Fibroblast of villous mesenchyme (primary cell): ENCODE measurements around the gene SBNO2. TPM values are rescaled to one million over a fixed set of nuclear protein-coding genes. Genes with fewer than 3 reads are reported as not detected.

ENCODE experiments used
- DNase-seq: peaks from one replicate; pipeline ENCODE4 v3.0.0-alpha.2; 2010; ENCODE audit warnings: low read depth
- H3K4me3 ChIP-seq: 2 replicates; pipeline ENCODE4 v1.5.1; 2011; ENCODE audit warnings: low read depth, mild to moderate bottlenecking, low read length
- total RNA-seq: library from RNA; depleted of rRNA; stranded (reverse); fragments of >200 nt; gene quantifications from 2 replicates; pipeline ENCODE4 v1.2.3, GENCODE V29; 2012
- TF ChIP-seq, protein P1 (sequence below): IDR thresholded peaks from 2 replicates; pipeline ENCODE4 v1.5.1; 2012; ENCODE audit warnings: low read depth, mild to moderate bottlenecking, low read length; ENCODE audit not compliant: insufficient read depth

The SBNO2 gene
- total RNA-seq, 1 donor, result 69.5 TPM

DNA sequence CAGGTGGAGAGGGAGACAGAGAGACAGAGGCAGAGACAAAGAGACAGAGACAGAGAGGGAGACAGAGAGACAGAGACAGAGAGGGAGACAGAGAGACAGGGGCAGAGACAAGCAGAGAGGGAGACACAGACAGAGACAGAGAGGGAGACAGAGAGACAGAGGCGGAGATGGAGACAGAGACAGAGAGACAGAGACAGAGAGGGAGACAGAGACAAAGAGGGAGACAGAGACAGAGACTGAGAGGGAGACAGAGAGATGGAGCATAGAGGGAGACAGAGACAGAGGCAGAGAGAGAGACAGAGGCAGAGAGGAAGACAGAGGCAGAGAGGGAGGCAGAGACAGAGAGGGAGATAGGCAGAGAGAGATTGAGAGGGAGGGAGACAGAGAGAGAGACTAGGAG lies 29.3 kb downstream of the SBNO2 start:
- TF ChIP-seq, protein P1, sequence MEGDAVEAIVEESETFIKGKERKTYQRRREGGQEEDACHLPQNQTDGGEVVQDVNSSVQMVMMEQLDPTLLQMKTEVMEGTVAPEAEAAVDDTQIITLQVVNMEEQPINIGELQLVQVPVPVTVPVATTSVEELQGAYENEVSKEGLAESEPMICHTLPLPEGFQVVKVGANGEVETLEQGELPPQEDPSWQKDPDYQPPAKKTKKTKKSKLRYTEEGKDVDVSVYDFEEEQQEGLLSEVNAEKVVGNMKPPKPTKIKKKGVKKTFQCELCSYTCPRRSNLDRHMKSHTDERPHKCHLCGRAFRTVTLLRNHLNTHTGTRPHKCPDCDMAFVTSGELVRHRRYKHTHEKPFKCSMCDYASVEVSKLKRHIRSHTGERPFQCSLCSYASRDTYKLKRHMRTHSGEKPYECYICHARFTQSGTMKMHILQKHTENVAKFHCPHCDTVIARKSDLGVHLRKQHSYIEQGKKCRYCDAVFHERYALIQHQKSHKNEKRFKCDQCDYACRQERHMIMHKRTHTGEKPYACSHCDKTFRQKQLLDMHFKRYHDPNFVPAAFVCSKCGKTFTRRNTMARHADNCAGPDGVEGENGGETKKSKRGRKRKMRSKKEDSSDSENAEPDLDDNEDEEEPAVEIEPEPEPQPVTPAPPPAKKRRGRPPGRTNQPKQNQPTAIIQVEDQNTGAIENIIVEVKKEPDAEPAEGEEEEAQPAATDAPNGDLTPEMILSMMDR, result no peak

DNA sequence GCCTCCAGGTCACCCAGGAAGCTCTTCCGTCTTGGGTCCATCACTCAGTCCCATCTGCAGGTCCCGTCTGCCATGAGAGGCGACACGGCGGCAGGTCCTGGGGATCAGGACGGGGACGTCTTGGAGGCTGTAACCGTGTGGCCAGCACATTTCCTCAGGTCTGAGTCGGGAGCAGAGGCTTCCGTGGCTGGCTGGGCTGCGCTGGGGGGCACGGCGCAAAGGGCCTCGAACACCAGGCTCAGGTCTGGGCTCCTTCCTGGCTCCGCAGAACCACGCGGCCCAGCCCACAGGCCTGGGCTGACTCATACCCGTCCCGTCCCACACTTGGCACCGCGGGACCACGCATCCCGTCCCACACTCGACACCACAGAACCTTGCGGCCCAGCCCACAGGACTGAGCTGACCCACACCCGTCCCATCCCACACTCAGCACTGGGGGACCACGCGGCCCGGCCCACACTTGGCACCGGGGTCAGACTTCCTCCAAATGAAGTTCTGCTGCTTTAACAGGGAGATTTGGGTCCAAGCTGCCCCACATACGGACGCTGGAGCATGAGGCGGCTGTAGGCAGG lies 30.2 kb downstream of the SBNO2 start:
- TF ChIP-seq, protein P1, result no peak
- no peak overlapping the region for H3K4me3 ChIP-seq

More for the DNA sequence above, 29.3 kb downstream of the SBNO2 start:
- H3K4me3 ChIP-seq, result no peak overlapping the region
- DNase-seq, result no peak

DNA sequence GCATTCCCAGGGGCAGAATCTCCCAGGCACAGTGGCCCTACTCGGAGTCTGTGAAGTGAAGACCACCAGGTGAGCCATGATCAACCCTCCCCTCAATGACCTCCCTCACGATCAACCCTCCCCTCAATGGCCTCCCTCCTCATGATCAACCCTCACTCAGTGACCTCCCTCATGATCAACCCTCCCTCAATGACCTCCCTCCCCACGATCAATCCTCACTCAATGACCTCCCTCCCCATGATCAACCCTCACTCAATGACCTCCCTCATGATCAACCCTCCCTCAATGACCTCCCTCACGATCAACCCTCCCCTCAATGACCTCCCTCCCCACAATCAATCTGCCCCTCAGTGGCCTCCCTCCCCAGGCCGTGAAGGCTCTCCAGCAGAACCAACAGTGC lies 32.1 kb downstream of the SBNO2 start:
- no peak overlapping the region for H3K4me3 ChIP-seq
- TF ChIP-seq, protein P1, result no peak
- no peak for DNase-seq

More for the DNA sequence above, 30.2 kb downstream of the SBNO2 start:
- no peak for DNase-seq

- H3K4me3 ChIP-seq, result no peak overlapping the region
- TF ChIP-seq, protein P1, result no peak
- DNase-seq, result no peak
Observed at GRCh38 chr19:1140272-1141027, 33.6 kb downstream of the SBNO2 start.

- TF ChIP-seq, protein P1, result no peak
- H3K4me3 ChIP-seq, result no peak overlapping the region
- DNase-seq, result no peak
Observed at GRCh38 chr19:1139126-1139525, 34.9 kb downstream of the SBNO2 start.

DNA sequence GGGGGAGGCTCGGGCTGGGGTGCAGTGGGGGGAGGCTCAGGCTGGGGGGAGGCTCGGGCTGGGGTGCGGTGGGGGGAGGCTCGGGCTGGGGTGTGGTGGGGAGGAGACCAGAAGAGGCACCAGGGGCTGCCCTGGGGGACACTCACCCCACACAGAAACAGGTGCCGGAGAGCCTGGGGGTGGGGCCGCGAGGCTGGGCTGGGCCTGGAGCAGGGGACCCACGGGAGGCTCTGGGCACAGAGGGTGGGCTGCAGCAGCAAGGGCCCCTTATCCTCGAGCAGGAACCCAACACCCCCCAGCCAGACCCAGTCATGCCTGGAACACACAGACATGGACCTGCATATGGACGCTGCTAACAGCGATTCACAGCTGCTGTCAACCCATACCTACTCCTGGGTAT lies 35.9 kb downstream of the SBNO2 start:
- DNase-seq, result no peak
- TF ChIP-seq, protein P1, result no peak
- H3K4me3 ChIP-seq, result no peak overlapping the region
